ENCODE data around the gene AP2A1.
A peak's percentile ranks its signal among the peaks of the same experiment; 100 is the strongest.

The AP2A1 gene

GRCh38 chr19:49764341-49764740 is 2.5 kb upstream of the AP2A1 start:
- no peak for DNase-seq
- intact Hi-C loops (cut with DNase I) = no loop called here

- intact Hi-C loops (cut with DNase I) = loop anchor here (5.0 kb wide), 1 partner anchor 36 kb away; no protein-coding TSS in a partner anchor
Observed at GRCh38 chr19:49766007-49766929, 533 bp upstream of the AP2A1 start.

DNA sequence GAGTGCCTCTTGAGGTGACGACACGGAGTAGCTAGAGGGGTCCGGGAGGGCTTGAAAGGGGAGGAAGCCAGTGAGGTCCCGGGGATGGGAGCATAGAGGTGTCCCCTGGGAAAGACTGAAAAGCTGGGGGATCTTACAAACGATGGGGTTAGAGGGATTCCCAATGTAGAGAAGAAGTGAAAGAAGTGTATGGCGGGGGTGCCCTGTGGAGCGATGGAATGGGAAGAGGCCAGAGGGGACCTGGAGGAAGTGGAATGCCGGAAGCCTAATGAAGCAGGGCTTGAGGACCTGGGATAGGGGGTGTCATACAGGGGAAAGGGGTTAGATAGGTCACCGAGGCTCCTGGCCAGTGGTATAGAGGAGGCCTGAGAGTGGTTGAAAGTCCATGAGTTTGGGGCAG is 580 bp downstream of the AP2A1 start:
- no peak for DNase-seq
- intact Hi-C loops (cut with DNase I) = loop anchor here (5.0 kb wide), 1 partner anchor 35 kb away; no protein-coding TSS in a partner anchor

More at GRCh38 chr19:49766007-49766929, 533 bp upstream of the AP2A1 start:
- peak; percentile 98 to 100 (median 100) for DNase-seq

DNA sequence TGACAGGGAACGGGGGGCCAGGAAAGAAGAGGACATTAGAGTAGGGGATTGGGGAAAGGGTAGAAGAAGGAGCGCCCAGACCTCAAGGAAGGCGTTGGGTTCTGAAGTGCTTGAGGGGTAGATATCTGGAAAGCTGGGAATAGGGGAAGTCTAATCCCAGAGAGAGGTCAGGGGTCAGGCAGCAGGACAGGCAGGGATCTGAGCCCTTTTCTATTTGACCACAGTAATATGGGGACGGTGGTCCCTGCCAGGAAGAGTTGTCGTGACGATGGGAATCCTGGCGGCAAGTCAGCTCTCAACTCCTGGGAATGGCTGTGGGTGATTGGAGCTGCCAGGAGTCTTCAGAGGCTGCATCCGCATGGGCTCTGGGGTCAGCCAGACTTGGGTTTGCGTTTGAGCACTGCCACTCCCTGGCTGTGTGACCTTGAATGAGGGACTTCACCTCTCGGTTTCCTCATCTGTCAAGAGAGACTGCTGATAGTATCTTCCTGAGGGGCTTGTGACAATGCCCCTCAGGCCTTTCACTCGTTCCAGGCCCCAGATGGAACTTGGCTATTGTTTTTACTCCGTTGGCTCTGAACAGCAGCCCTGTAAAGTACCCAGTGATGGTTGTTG is 1.3 kb downstream of the AP2A1 start:
- no peak for DNase-seq
- intact Hi-C loops (cut with DNase I) = loop anchor here (5.0 kb wide), 1 partner anchor 34 kb away; no protein-coding TSS in a partner anchor

GRCh38 chr19:49770529-49770928 is 3.7 kb downstream of the AP2A1 start:
- no peak for DNase-seq

DNA sequence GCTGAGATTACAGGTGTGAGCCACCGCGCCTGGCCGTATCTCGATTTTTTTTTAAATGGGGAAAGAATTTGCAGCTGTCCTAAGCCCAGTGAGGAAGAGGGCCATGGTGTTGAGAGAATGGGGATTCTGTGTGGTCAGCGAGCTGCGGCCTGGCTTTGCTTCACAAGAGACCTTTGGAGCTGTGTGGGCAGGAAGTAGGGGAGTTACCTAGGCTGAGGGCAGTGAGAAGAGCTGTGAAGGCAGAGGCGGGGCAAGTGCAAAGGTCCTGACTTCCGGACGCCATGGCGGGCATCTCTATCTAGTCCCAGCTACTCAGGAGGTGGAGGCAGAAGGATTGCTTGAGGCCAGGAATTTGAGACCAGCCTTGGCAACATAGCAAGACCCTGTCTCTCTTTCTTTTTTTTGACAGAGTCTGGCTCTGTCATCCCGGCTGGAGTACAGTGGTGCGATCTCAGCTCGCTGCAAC is 4.9 kb downstream of the AP2A1 start:
- no peak for DNase-seq
- intact Hi-C loops (cut with DNase I) = no loop called here

More at GRCh38 chr19:49770529-49770928, 3.7 kb downstream of the AP2A1 start:
- intact Hi-C loops (cut with DNase I) = no loop called here

DNA sequence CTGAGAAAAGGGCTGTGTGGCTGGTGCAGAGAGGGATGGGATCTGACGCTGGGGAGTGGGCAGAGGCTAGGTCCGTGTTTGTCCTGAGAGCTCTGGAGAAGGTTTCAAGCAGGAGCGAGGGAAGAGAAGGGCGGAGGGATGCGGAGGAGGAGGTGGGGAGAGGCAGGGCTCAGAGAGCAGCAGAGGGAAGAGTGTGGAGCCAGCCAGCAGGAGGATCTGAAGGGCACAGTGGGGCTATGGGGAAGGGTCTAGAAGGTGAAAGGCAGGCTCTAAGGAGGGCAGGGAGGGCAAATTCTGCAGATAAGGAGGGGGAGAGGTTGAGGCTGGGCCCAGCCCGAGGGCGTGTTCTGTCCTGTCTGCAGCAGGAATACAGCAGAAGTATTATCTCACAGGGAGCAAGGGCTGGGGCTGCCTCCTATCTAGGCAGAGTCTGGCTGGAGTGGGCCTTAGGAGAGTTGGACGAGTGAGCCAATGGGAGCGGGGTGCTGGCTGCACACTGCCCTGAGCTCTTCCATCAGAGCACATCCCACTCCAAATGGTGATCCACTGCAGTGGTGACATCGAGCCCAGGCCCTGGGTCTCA is 6.1 kb downstream of the AP2A1 start:
- intact Hi-C loops (cut with DNase I) = no loop called here

DNA sequence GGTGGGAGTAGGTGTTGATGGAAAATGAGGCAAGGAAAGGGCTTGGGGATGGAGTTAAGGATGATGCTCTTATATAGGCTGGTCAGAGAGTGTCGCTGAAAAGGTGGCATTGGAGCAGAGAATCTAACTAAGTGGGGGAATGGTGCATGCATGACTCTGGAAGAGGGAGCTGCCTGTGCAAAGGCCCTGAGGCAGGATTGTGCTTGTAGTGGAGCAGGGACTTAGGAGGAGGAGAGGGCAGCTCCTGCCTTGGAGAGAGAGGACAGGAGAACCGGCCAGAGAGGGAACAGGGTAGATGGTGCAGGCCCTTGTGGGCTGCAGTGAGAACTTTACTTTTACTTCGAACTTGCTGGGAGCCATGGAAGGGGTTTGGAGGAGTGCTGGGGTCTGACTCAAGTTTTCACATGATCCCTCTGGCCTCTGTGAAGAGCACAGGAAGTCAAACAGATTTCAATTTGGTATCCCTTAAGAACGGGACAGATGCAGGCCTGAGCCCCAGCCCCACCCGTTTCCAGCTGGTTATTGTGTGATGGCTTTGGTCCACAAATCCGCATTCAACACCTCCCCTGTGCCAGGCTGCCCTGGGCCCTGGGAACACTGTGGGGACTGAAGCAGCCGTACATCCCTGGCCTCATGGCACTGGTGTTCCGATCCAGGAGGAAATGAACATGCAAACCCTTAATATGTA is 7.0 kb downstream of the AP2A1 start:
- intact Hi-C loops (cut with DNase I) = no loop called here
- DNase-seq = peak in 2 of 10 donors; percentile 26 to 38

More for the DNA sequence above, 6.1 kb downstream of the AP2A1 start:
- no peak for DNase-seq

DNA sequence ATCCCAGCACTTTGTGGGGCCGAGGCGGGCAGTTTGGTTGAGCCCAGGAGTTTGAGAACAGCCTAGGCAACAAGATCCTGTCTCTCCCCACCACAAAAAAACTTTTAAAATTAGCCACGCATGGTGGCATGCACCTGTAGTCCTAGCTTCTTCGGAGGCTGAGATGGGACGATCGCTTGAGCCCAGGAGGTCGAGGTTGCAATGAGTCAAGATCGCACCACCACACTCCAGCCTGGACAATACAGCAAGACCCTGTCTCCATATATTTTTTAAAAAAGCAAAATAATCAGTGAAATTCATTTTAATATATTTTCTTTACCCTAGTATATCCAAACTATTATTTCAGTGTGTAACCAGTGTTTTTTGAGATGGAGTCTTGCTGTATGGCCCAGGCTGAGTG is 8.2 kb downstream of the AP2A1 start:
- DNase-seq = no peak
- intact Hi-C loops (cut with DNase I) = no loop called here

DNA sequence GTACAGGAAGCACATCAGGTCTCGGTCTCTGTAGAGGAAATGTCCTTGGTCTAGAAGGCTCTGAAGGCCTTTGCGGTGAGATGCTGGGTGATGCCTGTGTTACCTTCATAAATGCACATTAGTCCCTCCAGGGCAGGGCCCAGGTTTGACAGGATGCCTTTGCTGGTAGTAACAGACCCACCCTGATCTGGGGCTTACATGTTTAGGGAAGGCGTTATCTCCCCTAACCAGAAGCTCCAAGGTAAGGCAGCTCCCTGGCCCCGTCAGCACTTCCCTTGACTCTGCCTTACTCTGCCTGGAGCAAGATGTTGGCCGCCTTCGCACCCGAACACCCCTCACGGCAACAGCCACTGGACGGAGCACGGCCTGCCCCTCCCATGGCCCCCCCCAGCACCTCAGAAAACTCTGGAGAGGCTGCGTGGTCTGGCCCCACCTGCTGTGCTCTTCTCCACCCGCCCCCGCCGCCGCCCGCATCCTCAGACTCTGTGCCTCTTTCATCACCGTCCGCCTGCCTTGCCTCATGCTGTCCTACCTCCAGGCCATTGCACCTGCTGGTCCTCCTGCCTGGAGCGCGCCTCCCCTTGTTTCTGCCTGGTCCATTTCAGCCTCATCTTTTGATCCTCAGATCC is 9.1 kb downstream of the AP2A1 start:
- intact Hi-C loops (cut with DNase I) = no loop called here

DNA sequence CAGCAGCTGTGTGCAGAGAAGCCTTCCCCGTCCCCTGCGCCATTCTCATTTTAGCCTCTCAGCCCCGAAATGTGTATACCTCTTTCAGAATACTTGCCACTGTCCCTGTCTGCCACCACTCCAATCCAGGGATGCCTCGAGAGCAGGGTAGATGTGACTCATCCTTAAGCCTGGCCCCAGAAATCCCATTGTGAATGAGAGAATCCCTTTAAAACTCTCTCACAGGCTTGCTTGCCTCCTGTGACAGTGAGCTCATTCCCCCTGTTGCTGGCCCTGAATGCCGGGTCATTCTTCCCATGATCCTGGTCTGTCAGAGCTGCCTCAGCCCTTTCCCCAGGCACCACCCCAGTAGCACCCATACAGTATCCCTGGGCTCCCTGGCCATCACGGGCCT is 9.6 kb downstream of the AP2A1 start:
- intact Hi-C loops (cut with DNase I) = no loop called here
- no peak for DNase-seq

More for the DNA sequence above, 9.1 kb downstream of the AP2A1 start:
- DNase-seq = peak in 7 of 10 donors; percentile 26 to 89 (median 55)

- intact Hi-C loops (cut with DNase I) = no loop called here
- no peak for DNase-seq
Observed at GRCh38 chr19:49779731-49780555, 13.1 kb downstream of the AP2A1 start.

GRCh38 chr19:49780861-49781260 is 14.1 kb downstream of the AP2A1 start:
- DNase-seq = no peak
- intact Hi-C loops (cut with DNase I) = no loop called here

- intact Hi-C loops (cut with DNase I) = no loop called here
- DNase-seq = no peak
Observed at GRCh38 chr19:49781394-49781793, 14.6 kb downstream of the AP2A1 start.

- intact Hi-C loops (cut with DNase I) = no loop called here
- DNase-seq = no peak
Observed at GRCh38 chr19:49782515-49782914, 15.7 kb downstream of the AP2A1 start.

- DNase-seq = no peak
- intact Hi-C loops (cut with DNase I) = no loop called here
Observed at GRCh38 chr19:49786376-49786820, 19.6 kb downstream of the AP2A1 start.

DNA sequence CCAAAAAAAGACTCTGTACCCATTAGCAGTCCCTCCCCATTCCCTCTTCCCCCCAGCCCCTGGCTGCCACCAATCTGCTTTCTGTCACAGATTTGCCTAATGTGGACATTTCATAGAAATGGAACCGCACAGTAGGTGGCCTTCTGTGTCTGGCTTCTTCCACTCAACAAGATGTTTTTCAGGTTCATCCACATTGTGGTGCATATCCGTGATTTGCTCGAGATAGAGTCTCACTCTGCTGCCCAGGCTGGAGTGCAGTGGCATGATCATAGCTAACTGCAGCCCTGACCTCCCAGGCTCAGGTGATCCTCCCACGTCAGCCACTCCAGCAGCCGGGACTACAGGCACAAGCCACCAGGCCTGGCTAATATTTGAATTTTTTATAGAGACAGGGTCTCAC is 20.9 kb downstream of the AP2A1 start:
- no peak for DNase-seq
- intact Hi-C loops (cut with DNase I) = no loop called here

- no peak for DNase-seq
- intact Hi-C loops (cut with DNase I) = no loop called here
Observed at GRCh38 chr19:49788857-49789256, 22.1 kb downstream of the AP2A1 start.

- peak in 6 of 10 donors; percentile 48 to 93 (median 68) for DNase-seq
Observed at GRCh38 chr19:49790866-49791265, 24.1 kb downstream of the AP2A1 start.

More at GRCh38 chr19:49790866-49791265, 24.1 kb downstream of the AP2A1 start:
- intact Hi-C loops (cut with DNase I) = no loop called here
